GF-D8 (cell line): Measurements from ENCODE around the gene HS3ST3B1.
A peak's percentile ranks its signal among the peaks of the same experiment; 100 is the strongest.

ENCODE experiments used
- DNase-seq: peaks from one replicate; lab custom pipeline; 2025; lab: John Stamatoyannopoulos, UW

HS3ST3B1 gene

DNA sequence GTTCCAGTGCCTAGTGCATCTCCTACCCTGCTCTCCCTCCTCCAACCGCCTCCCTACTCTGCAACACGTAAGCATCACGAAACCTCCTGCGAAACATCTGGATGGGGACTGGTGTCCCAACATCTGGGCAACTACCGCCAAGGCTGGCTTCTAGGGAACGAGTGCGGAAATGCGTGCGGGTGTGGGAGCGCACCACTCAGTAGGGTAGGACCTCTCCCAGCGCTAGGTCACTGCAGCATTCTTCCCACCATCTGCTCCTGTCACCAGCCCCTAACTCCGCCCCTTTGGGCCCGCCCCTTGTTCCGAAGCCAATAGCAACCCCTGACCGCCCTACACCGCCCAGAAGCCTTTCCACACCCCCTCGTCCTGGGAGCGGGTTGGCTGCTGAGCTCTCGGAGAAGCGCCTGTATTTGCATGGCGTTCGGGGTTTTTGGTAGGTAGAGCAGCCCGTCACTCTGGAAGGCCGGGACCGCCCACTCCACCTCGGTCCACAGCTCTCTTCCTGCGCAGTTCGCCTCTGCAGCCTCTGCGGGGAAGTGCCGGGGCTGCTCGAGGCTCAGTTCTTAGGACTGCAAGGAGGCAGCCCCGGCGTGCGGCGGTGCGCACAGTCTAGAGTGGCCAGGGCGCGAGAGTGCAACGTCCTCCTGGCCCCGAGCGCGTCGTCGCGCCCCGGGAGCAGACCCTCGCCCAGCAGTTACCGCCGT lies at the start of gene HS3ST3B1:
TSS of gene HS3ST3B1 (plus strand) at position 507 of the 704 bp plus-strand sequence. CDS start 438 bp downstream, outside the sequence.
- DNase-seq = peak; percentile 87

- no peak for DNase-seq
These were observed 39.5 kb upstream of the HS3ST3B1 start for GRCh38 chr17:14261406-14261805.

DNA sequence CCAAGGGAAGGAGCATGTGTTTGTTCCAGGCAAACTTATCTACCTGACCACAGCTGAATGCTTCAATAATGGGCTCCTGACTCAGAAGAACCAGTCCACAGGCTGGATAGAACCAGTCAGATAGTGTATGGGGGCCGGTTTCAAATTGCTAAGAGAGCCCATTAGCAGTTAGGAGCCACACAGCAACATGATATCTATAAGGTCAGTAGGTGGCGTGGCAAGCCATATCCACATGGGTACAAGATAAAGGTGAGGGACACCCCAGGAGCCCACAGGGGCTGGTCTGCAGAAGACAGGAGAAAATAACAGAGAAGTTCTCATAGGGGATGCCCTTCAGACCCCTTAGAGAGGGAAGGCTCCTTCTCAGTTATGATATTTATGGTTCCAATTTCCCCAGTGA lies 32.6 kb upstream of the HS3ST3B1 start:
- no peak for DNase-seq

GRCh38 chr17:14269473-14269872 lies 31.4 kb upstream of the HS3ST3B1 start:
- DNase-seq = no peak

GRCh38 chr17:14270508-14270907 lies 30.4 kb upstream of the HS3ST3B1 start:
- no peak for DNase-seq

GRCh38 chr17:14276535-14277250 lies 24.2 kb upstream of the HS3ST3B1 start:
- DNase-seq = no peak

- DNase-seq = no peak
These were observed 19.4 kb upstream of the HS3ST3B1 start for GRCh38 chr17:14281530-14281929.

GRCh38 chr17:14282726-14283125 lies 18.2 kb upstream of the HS3ST3B1 start:
- DNase-seq = no peak

DNA sequence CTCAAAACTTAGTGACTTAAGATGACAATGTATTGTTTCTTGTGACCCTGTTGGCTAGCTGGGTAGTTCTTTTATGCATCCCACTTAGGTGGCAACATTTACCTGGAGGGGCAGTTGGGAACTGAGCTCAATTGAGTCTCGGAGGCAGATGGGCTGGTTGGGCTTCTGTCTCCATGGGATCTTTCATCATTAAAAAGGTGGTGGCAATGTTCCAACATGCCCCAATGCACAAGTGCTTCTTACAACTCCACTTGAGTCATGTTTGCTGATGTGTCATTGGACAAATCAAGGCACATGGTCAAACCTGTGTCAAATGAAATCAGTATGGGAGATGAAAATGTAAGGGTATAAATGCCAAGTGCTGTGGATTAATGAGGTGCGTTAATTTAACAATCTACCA lies 11.7 kb upstream of the HS3ST3B1 start:
- no peak for DNase-seq

- no peak for DNase-seq
These were observed 6.0 kb upstream of the HS3ST3B1 start for GRCh38 chr17:14294876-14295275.

GRCh38 chr17:14295676-14296075 lies 5.2 kb upstream of the HS3ST3B1 start:
- DNase-seq = no peak

- no peak for DNase-seq
These were observed 4.5 kb upstream of the HS3ST3B1 start for GRCh38 chr17:14296166-14296910.

DNA sequence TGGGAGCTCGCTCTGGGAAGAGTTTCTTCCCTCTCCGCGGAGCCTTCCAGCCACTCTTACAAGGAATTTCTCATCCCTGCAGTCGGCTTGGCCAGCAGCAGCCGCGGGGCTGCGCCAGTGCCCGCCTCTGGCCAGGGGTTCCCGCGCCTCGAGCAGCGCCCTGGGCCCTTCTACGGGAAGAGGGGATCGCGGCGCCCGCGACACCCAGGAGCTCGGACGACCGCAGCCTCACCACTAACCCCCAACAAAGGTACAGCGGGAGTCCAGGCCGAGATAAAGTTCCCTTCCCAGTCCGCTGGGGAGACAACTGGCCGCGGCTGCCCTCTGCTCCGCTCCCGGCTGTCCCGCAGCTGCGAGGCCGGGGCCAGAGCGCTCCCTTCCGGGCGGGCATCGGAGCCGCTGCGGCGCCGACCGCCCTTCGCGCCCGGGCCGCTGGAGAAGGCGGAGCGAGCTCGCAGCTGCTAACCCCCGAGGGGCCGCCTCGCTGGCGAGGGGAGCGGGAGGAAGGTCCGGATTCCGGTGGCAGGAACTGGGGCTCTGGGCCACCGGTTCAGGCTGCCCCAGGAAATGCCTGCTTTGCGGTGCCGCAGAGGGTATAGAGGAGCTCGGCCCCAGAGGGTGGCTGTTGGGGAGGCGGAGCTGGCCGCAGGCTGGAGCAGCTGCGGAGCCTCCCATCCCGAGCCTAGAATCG lies 3.6 kb upstream of the HS3ST3B1 start:
- DNase-seq = no peak

GRCh38 chr17:14298221-14298946 lies 2.5 kb upstream of the HS3ST3B1 start:
- DNase-seq = no peak

DNA sequence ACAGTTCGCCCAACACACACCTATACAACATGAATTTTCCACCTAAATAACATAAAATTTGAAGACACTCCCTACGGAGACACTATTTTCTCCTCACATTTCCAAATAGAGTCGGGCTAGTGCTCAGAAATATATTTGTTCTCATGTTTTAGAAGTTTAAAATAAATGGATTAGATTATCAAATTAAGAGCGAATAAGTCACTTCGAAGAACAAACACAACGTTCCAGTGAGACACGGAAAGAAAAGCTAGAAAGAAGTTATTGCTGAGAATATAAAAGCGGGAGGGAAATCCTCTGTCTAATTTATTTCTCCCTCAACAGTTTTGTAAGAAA lies 2.0 kb upstream of the HS3ST3B1 start:
- DNase-seq = no peak

DNA sequence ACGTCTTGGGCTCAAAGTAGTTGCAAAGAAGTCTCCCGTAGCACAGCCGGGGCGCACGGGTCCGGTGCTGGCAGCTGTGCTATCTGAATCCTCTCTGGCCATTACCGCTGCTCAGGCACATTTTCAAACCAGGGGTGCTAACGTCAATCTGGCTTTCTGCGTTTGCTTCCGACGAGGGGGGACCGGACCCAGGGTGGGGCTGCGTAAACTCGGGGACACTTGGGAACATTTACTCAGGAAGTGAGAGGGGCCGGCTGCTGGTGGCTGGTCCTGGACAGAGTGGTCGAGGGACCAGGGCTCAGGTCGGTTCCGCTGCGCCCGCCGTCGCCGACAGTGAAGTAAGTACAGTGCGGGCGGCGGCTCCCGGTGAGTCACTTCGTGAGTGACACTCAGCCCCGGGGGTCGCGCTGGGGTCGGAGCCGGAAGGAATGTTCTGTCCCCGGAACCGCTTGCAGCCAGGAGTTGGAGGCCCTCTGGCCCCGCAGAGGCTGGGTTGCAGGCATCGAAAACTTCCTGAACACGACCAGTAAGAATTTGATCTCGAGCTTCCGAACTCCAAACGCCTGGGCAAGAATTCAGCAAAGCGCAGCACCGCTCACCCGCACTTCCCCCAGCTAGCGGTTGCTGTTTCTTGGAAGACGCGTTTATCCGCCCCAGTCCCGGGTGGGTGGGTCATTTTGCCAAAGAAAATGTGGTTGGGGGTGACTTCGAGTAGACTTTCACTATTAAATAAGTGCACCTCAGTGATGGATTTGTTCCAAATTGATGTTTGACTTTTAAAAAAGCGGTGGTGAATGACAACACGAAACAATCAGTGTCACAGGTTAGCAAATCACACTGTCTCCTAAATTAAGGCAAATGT lies 1.4 kb upstream of the HS3ST3B1 start:
- DNase-seq = no peak

DNA sequence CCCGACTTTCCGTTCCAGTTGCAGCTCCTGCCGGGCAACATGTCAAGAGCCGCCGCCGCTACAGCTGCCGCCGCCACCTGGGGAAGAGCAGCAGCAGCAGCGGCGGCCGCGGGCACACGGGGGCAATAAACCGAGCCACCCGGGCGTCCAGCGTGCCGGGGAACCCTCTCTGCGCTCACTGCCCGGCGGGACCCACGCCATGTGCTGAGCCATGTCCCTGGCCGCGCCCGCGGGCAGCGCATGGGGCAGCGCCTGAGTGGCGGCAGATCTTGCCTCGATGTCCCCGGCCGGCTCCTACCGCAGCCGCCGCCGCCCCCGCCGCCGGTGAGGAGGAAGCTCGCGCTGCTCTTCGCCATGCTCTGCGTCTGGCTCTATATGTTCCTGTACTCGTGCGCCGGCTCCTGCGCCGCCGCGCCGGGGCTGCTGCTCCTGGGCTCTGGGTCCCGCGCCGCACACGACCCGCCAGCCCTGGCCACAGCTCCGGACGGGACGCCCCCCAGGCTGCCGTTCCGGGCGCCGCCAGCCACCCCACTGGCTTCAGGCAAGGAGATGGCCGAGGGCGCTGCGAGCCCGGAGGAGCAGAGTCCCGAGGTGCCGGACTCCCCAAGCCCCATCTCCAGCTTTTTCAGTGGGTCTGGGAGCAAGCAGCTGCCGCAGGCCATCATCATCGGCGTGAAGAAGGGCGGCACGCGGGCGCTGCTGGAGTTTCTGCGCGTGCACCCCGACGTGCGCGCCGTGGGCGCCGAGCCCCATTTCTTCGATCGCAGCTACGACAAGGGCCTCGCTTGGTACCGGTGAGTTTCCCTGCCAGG lies 604 bp downstream of the HS3ST3B1 start:
- no peak for DNase-seq

DNA sequence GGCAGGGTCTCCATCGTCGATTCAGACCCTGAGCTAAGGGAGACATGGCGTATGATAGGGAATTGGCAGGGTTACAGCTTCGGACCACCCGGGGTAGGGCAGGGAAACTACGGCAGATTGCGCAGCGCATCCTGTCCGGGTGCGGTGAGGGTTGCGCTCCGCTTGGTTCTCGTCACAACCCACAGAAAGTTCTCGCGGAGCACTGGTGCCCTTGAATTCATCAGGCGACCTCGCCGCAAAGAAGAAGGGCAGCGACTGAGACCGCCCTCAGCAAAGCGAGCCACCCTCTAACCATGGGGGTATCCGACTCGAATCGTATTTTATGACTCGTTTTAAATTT lies 1.2 kb downstream of the HS3ST3B1 start:
- no peak for DNase-seq

- no peak for DNase-seq
These were observed 1.7 kb downstream of the HS3ST3B1 start for GRCh38 chr17:14302431-14303099.
